Gastroesophageal sphincter (tissue), 2 donors: ENCODE results near the gene HSD11B1L.

Experiments
- POLR2A ChIP-seq, 2 donors: fragments of 450-650 bp; IDR thresholded peaks; one replicate each; pipeline ENCODE4 v1.6.1; 2017; ENCODE audit warnings: antibody characterized with exemption in 2 of 2, mild to moderate bottlenecking in 2 of 2, moderate library complexity in 1 of 2
- POLR2AphosphoS5 ChIP-seq: sonication (generic); formaldehyde crosslinking; IDR thresholded peaks from one replicate; pipeline ENCODE4 v1.6.1; 2017; ENCODE audit warnings: antibody characterized with exemption

DNA sequence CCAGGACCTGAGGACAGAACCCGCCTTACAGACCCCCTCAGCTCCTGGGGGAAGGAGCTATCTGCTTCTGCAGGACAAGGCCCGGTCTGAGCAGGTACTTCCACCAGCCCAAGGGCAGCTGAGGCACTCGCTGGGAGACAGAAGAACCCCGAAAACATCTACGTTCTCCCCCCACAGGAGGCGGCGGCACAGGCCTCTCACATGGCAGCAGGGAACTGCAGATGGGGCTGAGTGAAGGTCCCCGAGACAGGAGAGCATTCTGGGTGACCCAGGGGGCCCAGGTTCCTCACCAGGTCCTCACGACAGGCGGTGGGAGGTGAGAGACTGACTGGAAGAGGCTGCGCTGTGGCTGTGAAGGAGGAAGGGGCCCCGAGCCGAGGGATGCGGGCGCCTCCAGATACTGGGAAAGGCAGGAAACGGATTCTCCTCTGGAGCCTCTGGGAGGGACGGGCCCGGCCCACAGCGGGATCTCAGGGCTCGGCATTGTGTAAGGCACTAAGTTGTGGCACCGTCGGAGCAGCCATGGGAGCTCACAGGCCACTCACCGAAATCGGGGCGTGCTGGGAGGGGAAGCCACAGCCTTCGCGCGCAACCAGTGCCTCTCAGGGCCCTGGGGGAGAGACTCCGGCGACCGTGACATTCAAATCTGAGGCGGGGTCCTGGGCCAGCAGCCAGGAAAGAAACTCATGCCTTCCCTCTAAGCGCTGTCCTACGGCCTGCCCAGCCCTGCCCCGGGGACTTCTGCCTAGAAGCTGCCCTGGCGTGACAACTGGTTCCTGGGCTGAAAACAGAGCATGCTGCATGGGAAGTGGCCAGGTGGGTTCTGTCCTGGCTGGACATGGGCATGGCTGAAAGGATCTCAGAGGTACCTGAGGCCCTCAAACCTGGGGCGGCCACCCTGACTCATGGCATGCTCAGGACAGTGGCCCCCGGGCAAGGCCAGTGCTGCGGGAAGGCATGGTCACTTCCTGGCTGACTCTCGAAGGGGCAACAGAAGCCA lies 23.3 kb downstream of the HSD11B1L start:
- TF ChIP-seq POLR2AphosphoS5 = no peak
- no peak for TF ChIP-seq POLR2A (IDR thresholded peaks at IDR 0.05)
